ENCODE results near the gene EFCAB5.

DNA sequence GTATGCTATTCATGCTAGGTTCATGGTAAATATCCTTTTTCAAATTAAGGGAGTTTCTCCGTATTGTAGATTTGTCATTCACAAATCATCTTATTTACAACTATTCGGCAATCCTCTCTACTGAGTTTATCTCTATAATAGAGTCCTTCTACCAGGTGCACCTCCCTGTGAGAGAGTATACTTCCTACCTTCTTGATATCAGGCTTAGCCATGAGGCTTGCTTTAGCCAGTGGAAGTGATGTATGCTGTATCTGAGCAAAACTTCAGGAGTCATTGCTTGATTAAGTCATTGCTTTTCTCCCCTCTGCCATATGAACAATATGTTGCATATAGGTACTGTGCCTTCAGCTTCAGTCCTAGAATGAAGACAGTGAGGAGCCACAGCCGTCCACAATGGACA is 195.7 kb downstream of the EFCAB5 start:
- TF ChIP-seq EZH2 (IDR thresholded peaks at IDR 0.05; ENCODE audit: low read length, unreplicated experiment), result no peak
- TF ChIP-seq CTCF (conservative IDR thresholded peaks at IDR 0.05; ENCODE audit: low read depth, low read length), result no peak
